DND-41 (cell line): ENCODE measurements around the gene SS18L1.
A peak's percentile ranks its signal among the peaks of the same experiment; 100 is the strongest.

ENCODE experiments used
- ATAC-seq: fragments of 200-7000 bp; cut with Tn5 transposase; 3 replicates; pipeline ENCODE4 v1.9.1; 2021; ENCODE audit warnings: low read depth; ENCODE audit not compliant: insufficient read depth
- DNase-seq: peaks from one replicate; pipeline ENCODE4 v3.0.0-alpha.2; 2020
- H2AFZ ChIP-seq: 2 replicates; pipeline ENCODE4 v1.6.0; 2012; ENCODE audit warnings: low read depth, low read length
- H3K27ac ChIP-seq: 2 replicates; pipeline ENCODE4 v1.5.1; 2012; ENCODE audit warnings: low read length, inconsistent platforms
- H3K27me3 ChIP-seq: fragments of 200-600 bp; sonication (generic); 2 replicates; pipeline ENCODE4 v1.6.0; 2012; ENCODE audit warnings: low read length, mild to moderate bottlenecking, inconsistent platforms; ENCODE audit not compliant: insufficient read depth, poor library complexity
- H3K36me3 ChIP-seq: 2 replicates; pipeline ENCODE4 v1.5.1; 2012; ENCODE audit warnings: low read length, inconsistent platforms; ENCODE audit not compliant: insufficient read depth
- H3K4me1 ChIP-seq: 2 replicates; pipeline ENCODE4 v1.5.1; 2012; ENCODE audit warnings: mild to moderate bottlenecking, low read length; ENCODE audit not compliant: insufficient read depth
- H3K4me2 ChIP-seq: 2 replicates; pipeline ENCODE4 v1.6.0; 2012; ENCODE audit warnings: mild to moderate bottlenecking, moderate library complexity, low read length, inconsistent platforms; ENCODE audit not compliant: insufficient read depth
- H3K4me3 ChIP-seq, 2 experiments: fragments of 200-600 bp in 1 of 2; shearing (Covaris generic) in 1 of 2; 2 replicates each; pipeline ENCODE4 v1.5.1; 2012 to 2016; ENCODE audit warnings: inconsistent platforms in 2 of 2, low read length in 2 of 2, mild to moderate bottlenecking in 2 of 2, low read depth in 1 of 2, moderate library complexity in 1 of 2
- H3K79me2 ChIP-seq: 2 replicates; pipeline ENCODE4 v1.6.0; 2012; ENCODE audit warnings: low read length, inconsistent platforms; ENCODE audit not compliant: insufficient read depth
- H3K9ac ChIP-seq: 2 replicates; pipeline ENCODE4 v1.6.0; 2012; ENCODE audit warnings: low read depth, mild to moderate bottlenecking, inconsistent platforms, low read length, moderate library complexity
- H3K9me3 ChIP-seq: 2 replicates; pipeline ENCODE4 v1.5.1; 2012; ENCODE audit warnings: low read length, moderate library complexity, mild to moderate bottlenecking, inconsistent platforms; ENCODE audit not compliant: insufficient read depth, severe bottlenecking
- H4K20me1 ChIP-seq: 2 replicates; pipeline ENCODE4 v1.6.0; 2012; ENCODE audit warnings: low read length; ENCODE audit not compliant: insufficient read depth
- EZH2 ChIP-seq: IDR thresholded peaks from 3 replicates; pipeline ENCODE4 v1.6.1; 2012; ENCODE audit warnings: borderline replicate concordance, low read depth, mild to moderate bottlenecking, moderate library complexity, low read length, inconsistent platforms; ENCODE audit not compliant: severe bottlenecking
- TF ChIP-seq, protein P1 (sequence below): IDR thresholded peaks from 2 replicates; pipeline ENCODE4 v1.5.1; 2012; ENCODE audit warnings: borderline replicate concordance, low read length, moderate library complexity, mild to moderate bottlenecking; ENCODE audit not compliant: poor library complexity, severe bottlenecking; ENCODE audit errors: extremely low read depth

Gene SS18L1

GRCh38 chr20:62123450-62124118 is 20.0 kb upstream of the SS18L1 start:
- Histone ChIP-seq H3K9me3 (no peaks in the 10 kb centered on the region), H3K4me3 (peak overlapping the region; percentile 54 to 80; a peak in 3 of 4 replicates), H3K27ac (peak overlapping the region; percentile 27; the same call in 1 of the 2 replicates), H3K79me2 (peaks cover 41% of the 10 kb centered on the region), H3K36me3 (peaks cover 51% of the 10 kb centered on the region), H3K4me2 (peak overlapping the region; percentile 93), H3K4me1 (peaks cover 29% of the 10 kb centered on the region), H4K20me1 (peaks cover 46% of the 10 kb centered on the region), H3K27me3 (no peaks in the 10 kb centered on the region), H2AFZ (no peak overlapping the region), H3K9ac (peak overlapping the region; percentile 71)
- DNase-seq = no peak
- ATAC-seq = no peak
- no peak for TF ChIP-seq EZH2
- TF ChIP-seq, protein P1, sequence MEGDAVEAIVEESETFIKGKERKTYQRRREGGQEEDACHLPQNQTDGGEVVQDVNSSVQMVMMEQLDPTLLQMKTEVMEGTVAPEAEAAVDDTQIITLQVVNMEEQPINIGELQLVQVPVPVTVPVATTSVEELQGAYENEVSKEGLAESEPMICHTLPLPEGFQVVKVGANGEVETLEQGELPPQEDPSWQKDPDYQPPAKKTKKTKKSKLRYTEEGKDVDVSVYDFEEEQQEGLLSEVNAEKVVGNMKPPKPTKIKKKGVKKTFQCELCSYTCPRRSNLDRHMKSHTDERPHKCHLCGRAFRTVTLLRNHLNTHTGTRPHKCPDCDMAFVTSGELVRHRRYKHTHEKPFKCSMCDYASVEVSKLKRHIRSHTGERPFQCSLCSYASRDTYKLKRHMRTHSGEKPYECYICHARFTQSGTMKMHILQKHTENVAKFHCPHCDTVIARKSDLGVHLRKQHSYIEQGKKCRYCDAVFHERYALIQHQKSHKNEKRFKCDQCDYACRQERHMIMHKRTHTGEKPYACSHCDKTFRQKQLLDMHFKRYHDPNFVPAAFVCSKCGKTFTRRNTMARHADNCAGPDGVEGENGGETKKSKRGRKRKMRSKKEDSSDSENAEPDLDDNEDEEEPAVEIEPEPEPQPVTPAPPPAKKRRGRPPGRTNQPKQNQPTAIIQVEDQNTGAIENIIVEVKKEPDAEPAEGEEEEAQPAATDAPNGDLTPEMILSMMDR = peak; percentile 31

DNA sequence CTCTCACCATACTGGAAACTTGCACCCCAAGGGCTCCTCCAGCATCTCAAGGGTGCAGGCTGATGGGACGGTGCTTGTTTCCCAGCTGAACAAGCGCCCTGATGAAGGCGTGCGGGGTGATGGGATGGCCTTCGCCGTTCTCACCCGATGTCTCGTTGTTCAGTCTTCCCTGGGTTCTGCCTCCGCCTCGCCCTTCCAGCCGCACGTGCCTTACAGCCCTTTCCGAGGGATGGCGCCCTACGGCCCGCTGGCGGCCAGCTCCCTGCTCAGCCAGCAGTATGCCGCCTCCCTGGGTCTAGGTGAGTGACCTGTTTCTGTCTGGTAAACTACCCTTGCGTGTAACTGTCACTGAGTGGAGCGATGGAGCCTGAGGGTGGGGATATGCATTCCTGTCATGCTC is 17.4 kb upstream of the SS18L1 start:
- DNase-seq (no peak), ATAC-seq (no peak)
- no peak overlapping the region for H3K4me3 ChIP-seq
- H2AFZ ChIP-seq = no peak overlapping the region
- TF ChIP-seq, protein P1 = no peak
- no peak for TF ChIP-seq EZH2
- no peak overlapping the region for H3K9ac ChIP-seq
- H4K20me1 ChIP-seq = peaks cover 54% of the 10 kb centered on the region
- no peaks in the 10 kb centered on the region for H3K27me3 ChIP-seq
- no peaks in the 10 kb centered on the region for H3K9me3 ChIP-seq
- peaks cover 76% of the 10 kb centered on the region for H3K36me3 ChIP-seq
- peaks cover 41% of the 10 kb centered on the region for H3K79me2 ChIP-seq
- peaks cover 23% of the 10 kb centered on the region for H3K4me1 ChIP-seq
- H3K27ac ChIP-seq = no peak overlapping the region
- H3K4me2 ChIP-seq = no peak overlapping the region

GRCh38 chr20:62127799-62128198 is 15.8 kb upstream of the SS18L1 start:
- TF ChIP-seq, protein P1 = no peak
- no peak for TF ChIP-seq EZH2
- DNase-seq (no peak), ATAC-seq (no peak)
- peaks cover 19% of the 10 kb centered on the region for H3K4me1 ChIP-seq
- H4K20me1 ChIP-seq = peaks cover 70% of the 10 kb centered on the region
- no peak overlapping the region for H2AFZ ChIP-seq
- H3K27me3 ChIP-seq = no peaks in the 10 kb centered on the region
- H3K4me2 ChIP-seq = no peak overlapping the region
- no peak overlapping the region for H3K4me3 ChIP-seq
- no peaks in the 10 kb centered on the region for H3K9me3 ChIP-seq
- no peak overlapping the region for H3K27ac ChIP-seq
- H3K79me2 ChIP-seq = peaks cover 37% of the 10 kb centered on the region
- H3K36me3 ChIP-seq = peaks cover 93% of the 10 kb centered on the region
- no peak overlapping the region for H3K9ac ChIP-seq
